ENCODE results near the gene KRT40.

DNA sequence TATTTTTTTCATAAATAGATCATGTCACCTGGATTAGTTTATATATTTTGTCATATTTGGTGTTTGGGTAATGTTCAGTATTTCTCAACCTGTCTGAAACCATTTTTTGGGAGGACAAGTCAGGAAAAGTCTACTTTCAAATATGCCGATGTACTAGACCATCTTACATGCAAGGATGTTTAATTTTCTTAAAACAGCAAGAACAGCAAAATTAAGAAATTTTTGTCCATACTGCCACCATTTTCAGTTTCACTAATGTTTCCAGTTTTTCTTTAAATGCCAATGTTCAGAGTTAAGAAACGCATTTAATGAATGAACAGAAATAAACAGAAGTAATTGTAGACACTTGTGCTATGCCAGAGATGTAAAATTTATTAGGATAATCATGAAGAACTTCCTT, 9.0 kb upstream of the KRT40 start:
- TF ChIP-seq, protein P1, sequence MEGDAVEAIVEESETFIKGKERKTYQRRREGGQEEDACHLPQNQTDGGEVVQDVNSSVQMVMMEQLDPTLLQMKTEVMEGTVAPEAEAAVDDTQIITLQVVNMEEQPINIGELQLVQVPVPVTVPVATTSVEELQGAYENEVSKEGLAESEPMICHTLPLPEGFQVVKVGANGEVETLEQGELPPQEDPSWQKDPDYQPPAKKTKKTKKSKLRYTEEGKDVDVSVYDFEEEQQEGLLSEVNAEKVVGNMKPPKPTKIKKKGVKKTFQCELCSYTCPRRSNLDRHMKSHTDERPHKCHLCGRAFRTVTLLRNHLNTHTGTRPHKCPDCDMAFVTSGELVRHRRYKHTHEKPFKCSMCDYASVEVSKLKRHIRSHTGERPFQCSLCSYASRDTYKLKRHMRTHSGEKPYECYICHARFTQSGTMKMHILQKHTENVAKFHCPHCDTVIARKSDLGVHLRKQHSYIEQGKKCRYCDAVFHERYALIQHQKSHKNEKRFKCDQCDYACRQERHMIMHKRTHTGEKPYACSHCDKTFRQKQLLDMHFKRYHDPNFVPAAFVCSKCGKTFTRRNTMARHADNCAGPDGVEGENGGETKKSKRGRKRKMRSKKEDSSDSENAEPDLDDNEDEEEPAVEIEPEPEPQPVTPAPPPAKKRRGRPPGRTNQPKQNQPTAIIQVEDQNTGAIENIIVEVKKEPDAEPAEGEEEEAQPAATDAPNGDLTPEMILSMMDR (IDR thresholded peaks at IDR 0.05 in 2 of 3, conservative IDR thresholded peaks at IDR 0.05 in 1 of 3; ENCODE audit: borderline replicate concordance in 1 of 3, insufficient read depth in 1 of 3, low read depth in 2 of 3, low read length in 2 of 3): no peak
- TF ChIP-seq EZH2 (IDR thresholded peaks at IDR 0.05): no peak
- TF ChIP-seq TCF7L2 (IDR thresholded peaks at IDR 0.05; ENCODE audit: borderline replicate concordance, extremely low read depth, insufficient read depth, insufficient read length): no peak

Measured in HCT116 (cell line).